Gastrocnemius medialis (tissue), 4 donors: ENCODE data around the gene GALNT6. TPM values are rescaled to one million over a fixed set of nuclear protein-coding genes. Genes with fewer than 3 reads are reported as not detected.

Source experiments
- ATAC-seq, 2 donors: fragments of 150-250 bp; one replicate each; pipeline ENCODE4 v1.9.1; 2016
- DNase-seq, 2 donors: peaks; one replicate each; pipeline ENCODE4 v3.0.0-alpha.2; 2019
- H3K27ac ChIP-seq, 4 donors: fragments of 200-600 bp; sonication (generic); 1 replicate in 1 of 4; 2 replicates in 3 of 4; pipeline ENCODE4 v1.5.1; 2016 to 2018; ENCODE audit warnings: mild to moderate bottlenecking in 2 of 4, moderate library complexity in 1 of 4
- H3K27me3 ChIP-seq, 3 donors: fragments of 200-600 bp; sonication (generic) in 2 of 3; 1 replicate in 1 of 3; 2 replicates in 2 of 3; pipeline versions ENCODE4 v1.5.1 to v1.6.0; 2016 to 2019; ENCODE audit warnings: mild to moderate bottlenecking in 1 of 3, moderate library complexity in 1 of 3
- H3K36me3 ChIP-seq, 2 donors: fragments of 200-600 bp; sonication (generic) in 1 of 2; one replicate each; pipeline ENCODE4 v1.5.1; 2017 to 2018
- H3K4me1 ChIP-seq, 2 donors: fragments of 200-600 bp; sonication (generic) in 1 of 2; one replicate each; pipeline ENCODE4 v1.5.1; 2016 to 2017; ENCODE audit warnings: mild to moderate bottlenecking in 2 of 2
- H3K4me3 ChIP-seq, 4 donors: fragments of 200-600 bp; sonication (generic) in 3 of 4; 1 replicate in 1 of 4; 2 replicates in 3 of 4; pipeline ENCODE4 v1.5.1; 2016 to 2019; ENCODE audit warnings: mild to moderate bottlenecking in 2 of 4
- H3K9me3 ChIP-seq, 3 donors: fragments of 200-600 bp; sonication (generic) in 2 of 3; 1 replicate in 1 of 3; 2 replicates in 2 of 3; pipeline ENCODE4 v1.5.1; 2016 to 2019
- CTCF ChIP-seq, 5 experiments: fragments of 450-650 bp in 3 of 5; fragments of 200-600 bp in 2 of 5; sonication (generic) in 2 of 5; IDR thresholded peaks in 4 of 5; conservative IDR thresholded peaks in 1 of 5; 1 replicate in 4 of 5; 2 replicates in 1 of 5; pipeline ENCODE4 v1.5.1; 2016 to 2019; ENCODE audit warnings: antibody characterized with exemption in 5 of 5, mild to moderate bottlenecking in 3 of 5, moderate library complexity in 3 of 5
- POLR2A ChIP-seq, 2 donors: fragments of 450-650 bp; IDR thresholded peaks; one replicate each; pipeline ENCODE4 v1.6.1; 2017; ENCODE audit warnings: antibody characterized with exemption in 2 of 2, mild to moderate bottlenecking in 2 of 2, moderate library complexity in 2 of 2
- in situ Hi-C, 4 donors: fragments of 200-750 bp; cut with MboI; loops; one replicate each; pipeline versions ENCODE4 v1.15.0 to v1.8.0; 2017; ENCODE audit warnings: low sequenced_read_pairs in 4 of 4
- intact Hi-C: fragments of 100-400 bp; cut with DNase I; formaldehyde crosslinking; loops from one replicate; pipeline ENCODE4 v1.15.1; 2023; ENCODE audit warnings: low total_unique reads
- total RNA-seq, 4 donors: library from RNA; depleted of rRNA; stranded (reverse); fragments of >200 nt; gene quantifications; one replicate each; pipeline versions ENCODE4 v1.1.0 to v1.2.3, GENCODE V29; 2016

GALNT6 gene
- total RNA-seq, 4 donors from 2014 or later, result 0.24 to 0.51 (median 0.37) TPM

GRCh38 chr12:51403681-51404136 is 12.5 kb upstream of the GALNT6 start:
- Histone ChIP-seq H3K27me3 (no peaks in the 10 kb centered on the region), H3K27ac (no peak overlapping the region), H3K4me3 (no peak overlapping the region), H3K9me3 (no peaks in the 10 kb centered on the region), H3K4me1 (no peaks in the 10 kb centered on the region), H3K36me3 (no peaks in the 10 kb centered on the region)
- TF ChIP-seq CTCF (IDR thresholded peaks at IDR 0.05 in 4 of 5, conservative IDR thresholded peaks at IDR 0.05 in 1 of 5) (no peak), POLR2A (IDR thresholded peaks at IDR 0.05) (no peak)
- in situ Hi-C loops, result no loop called here
- ATAC-seq (no peak), DNase-seq (peak in 1 of 2 donors; percentile 22)
- intact Hi-C loops, result no loop called here

- TF ChIP-seq CTCF (IDR thresholded peaks at IDR 0.05 in 4 of 5, conservative IDR thresholded peaks at IDR 0.05 in 1 of 5) (no peak), POLR2A (IDR thresholded peaks at IDR 0.05) (no peak)
- H3K4me3 ChIP-seq, result no peak overlapping the region
- H3K4me1 ChIP-seq, result no peaks in the 10 kb centered on the region
- H3K27ac ChIP-seq, result no peak overlapping the region
- intact Hi-C loops, result no loop called here
- in situ Hi-C loops, result no loop called here
- no peak for DNase-seq
- no peak for ATAC-seq
- H3K27me3 ChIP-seq, result no peaks in the 10 kb centered on the region
- H3K36me3 ChIP-seq, result no peaks in the 10 kb centered on the region
- H3K9me3 ChIP-seq, result no peaks in the 10 kb centered on the region
Observed at GRCh38 chr12:51403159-51403558, 12.0 kb upstream of the GALNT6 start.

- Histone ChIP-seq H3K27me3 (no peaks in the 10 kb centered on the region), H3K9me3 (no peaks in the 10 kb centered on the region), H3K4me1 (no peaks in the 10 kb centered on the region), H3K27ac (no peak overlapping the region), H3K36me3 (no peaks in the 10 kb centered on the region), H3K4me3 (no peak overlapping the region)
- intact Hi-C loops, result no loop called here
- DNase-seq, result no peak
- in situ Hi-C loops, result no loop called here
- no peak for TF ChIP-seq POLR2A (IDR thresholded peaks at IDR 0.05)
- TF ChIP-seq CTCF (IDR thresholded peaks at IDR 0.05 in 4 of 5, conservative IDR thresholded peaks at IDR 0.05 in 1 of 5), result no peak
- ATAC-seq, result no peak
Observed at GRCh38 chr12:51401900-51402299, 10.7 kb upstream of the GALNT6 start.

GRCh38 chr12:51401486-51401885 is 10.3 kb upstream of the GALNT6 start:
- H3K36me3 ChIP-seq, result no peaks in the 10 kb centered on the region
- H3K9me3 ChIP-seq, result no peaks in the 10 kb centered on the region
- DNase-seq, result no peak
- in situ Hi-C loops, result no loop called here
- H3K27me3 ChIP-seq, result no peaks in the 10 kb centered on the region
- H3K4me3 ChIP-seq, result no peak overlapping the region
- intact Hi-C loops, result no loop called here
- no peaks in the 10 kb centered on the region for H3K4me1 ChIP-seq
- no peak overlapping the region for H3K27ac ChIP-seq
- ATAC-seq, result no peak
- no peak for TF ChIP-seq POLR2A (IDR thresholded peaks at IDR 0.05)
- TF ChIP-seq CTCF (IDR thresholded peaks at IDR 0.05 in 4 of 5, conservative IDR thresholded peaks at IDR 0.05 in 1 of 5), result no peak

- no peak overlapping the region for H3K4me3 ChIP-seq
- in situ Hi-C loops (no loop called here), intact Hi-C loops (no loop called here)
- ATAC-seq (no peak), DNase-seq (no peak)
- no peaks in the 10 kb centered on the region for H3K9me3 ChIP-seq
- no peak for TF ChIP-seq POLR2A (IDR thresholded peaks at IDR 0.05)
- TF ChIP-seq CTCF (IDR thresholded peaks at IDR 0.05 in 4 of 5, conservative IDR thresholded peaks at IDR 0.05 in 1 of 5), result no peak
- H3K4me1 ChIP-seq, result no peaks in the 10 kb centered on the region
- no peaks in the 10 kb centered on the region for H3K36me3 ChIP-seq
- no peaks in the 10 kb centered on the region for H3K27me3 ChIP-seq
- no peak overlapping the region for H3K27ac ChIP-seq
Observed at GRCh38 chr12:51401020-51401419, 9.8 kb upstream of the GALNT6 start.
